Heart left ventricle (tissue), 16 donors: Measurements from ENCODE around the gene PRR5L. TPM values are rescaled to one million over a fixed set of nuclear protein-coding genes. Genes with fewer than 3 reads are reported as not detected.

Experiments used
- ATAC-seq, 4 donors: fragments of 200-7000 bp; cut with Tn5 transposase; one replicate each; pipeline ENCODE4 v1.9.1; 2020 to 2022; ENCODE audit warnings: moderate library complexity in 4 of 4, mild to moderate bottlenecking in 3 of 4, moderate number of reproducible peaks in 1 of 4
- DNase-seq, 5 donors: peaks; one replicate each; pipeline ENCODE4 v3.0.0-alpha.2; 2020
- H3K27ac ChIP-seq, 12 donors: fragments of 200-600 bp; sonication (generic) in 4 of 12; one replicate each; pipeline versions ENCODE4 v1.5.0 to v1.8.0; 2016 to 2022; ENCODE audit warnings: mild to moderate bottlenecking in 2 of 12
- H3K27me3 ChIP-seq, 9 donors: fragments of 200-600 bp; sonication (generic) in 2 of 9; one replicate each; pipeline versions ENCODE4 v1.5.1 to v1.8.0; 2016 to 2022; ENCODE audit warnings: mild to moderate bottlenecking in 3 of 9
- H3K36me3 ChIP-seq, 9 donors: fragments of 200-600 bp; sonication (generic) in 2 of 9; one replicate each; pipeline versions ENCODE4 v1.5.0 to v1.8.0; 2018 to 2022; ENCODE audit warnings: mild to moderate bottlenecking in 2 of 9
- H3K4me1 ChIP-seq, 12 donors: fragments of 200-600 bp; sonication (generic) in 4 of 12; one replicate each; pipeline versions ENCODE4 v1.5.0 to v1.8.0; 2016 to 2022; ENCODE audit warnings: mild to moderate bottlenecking in 3 of 12
- H3K4me3 ChIP-seq, 12 donors: fragments of 200-600 bp; sonication (generic) in 4 of 12; one replicate each; pipeline versions ENCODE4 v1.5.0 to v1.8.0; 2017 to 2022; ENCODE audit warnings: mild to moderate bottlenecking in 9 of 12, moderate library complexity in 4 of 12
- H3K9me3 ChIP-seq, 12 donors: fragments of 200-600 bp; sonication (generic) in 4 of 12; one replicate each; pipeline versions ENCODE4 v1.5.0 to v1.8.0; 2016 to 2022; ENCODE audit warnings: mild to moderate bottlenecking in 1 of 12
- POLR2A ChIP-seq, 2 donors: fragments of 450-650 bp; IDR thresholded peaks; one replicate each; pipeline ENCODE4 v1.6.1; 2017; ENCODE audit warnings: antibody characterized with exemption in 2 of 2, mild to moderate bottlenecking in 2 of 2, moderate library complexity in 2 of 2
- WGBS, 4 donors: extraction: QIAGEN DNeasy Blood & Tissue Kit in 2 of 4; methylation state at CpG; one replicate each; pipeline versions ENCODE4 v1.1.5 to v1.1.7; 2013 to 2018; 5-methylcytosine and 5-hydroxymethylcytosine counted together
- intact Hi-C, 10 donors: fragments of 100-400 bp; cut with DNase I; formaldehyde crosslinking; loops; one replicate each; pipeline versions ENCODE4 v1.11.1 to v1.14.2; 2022
- polyA plus RNA-seq, 2 donors: library from polyadenylated mRNA; stranded (reverse); fragments of 200-250 nt; gene quantifications; one replicate each; pipeline ENCODE4 v1.2.3, GENCODE V29; 2013
- total RNA-seq, 9 donors: library from RNA; depleted of rRNA in 2 of 9; stranded (reverse); fragments of >200 nt in 2 of 9; fragmentation: NEBNext Ultra II Directional in 3 of 9; extraction: Animal tissue kit (Norgen Biotek cat#: 25700) in 3 of 9; gene quantifications; one replicate each; pipeline versions ENCODE4 v1.1.0 to v1.2.4, GENCODE V29; 2016 to 2023
- TF ChIP-seq, protein P1 (sequence below), 12 donors: fragments of 200-600 bp; sonication (generic) in 4 of 12; IDR thresholded peaks; one replicate each; pipeline versions ENCODE4 v1.5.0 to v1.8.0; 2018 to 2022; ENCODE audit warnings: antibody characterized with exemption in 12 of 12, mild to moderate bottlenecking in 5 of 12
- donor health status: ischemic (EF 13 %, LVEDD 7.1; RV severe dilation, severe dysfunction).
- donor health status: healthy with polysubstance abuse.
- donor health status: DM: no; HTN: yes; CAD: no.
- donor health status: DM: no; HTN: no; CAD: no.
- donor health status: ischemic (EF 25% LVEDD 6.9; RV normal size, moderate dysfunction).
- donor health status: ischemic (EF 25% LVEDD 5.7; RV mildly dilated, moderate dysfunction).
- donor health status: healthy.
- donor health status: DM: yes; HTN: yes; CAD: no.
- donor health status: ischemic (EF 35%, LVEDD 5.7; RV mildly dilated, moderate dysfunction).
- donor health status: nonischemic (EF 11% LVEDD 7.7; RV severe dilation, severe dysfunction).
- donor health status: DM: yes; HTN: yes; CAD: no.
- donor health status: PGD.
- donor health status: ischemic (EF 29% LVEDD 5.4; RV normal size, mild dysfunction).
- donor health status: nonischemic (EF 23%, LVEDD 6.1; RV moderate dilation, normal function).

The PRR5L gene
- total and polyA plus RNA-seq, 11 donors: 0.61 to 17.8 (median 3.1) TPM

DNA sequence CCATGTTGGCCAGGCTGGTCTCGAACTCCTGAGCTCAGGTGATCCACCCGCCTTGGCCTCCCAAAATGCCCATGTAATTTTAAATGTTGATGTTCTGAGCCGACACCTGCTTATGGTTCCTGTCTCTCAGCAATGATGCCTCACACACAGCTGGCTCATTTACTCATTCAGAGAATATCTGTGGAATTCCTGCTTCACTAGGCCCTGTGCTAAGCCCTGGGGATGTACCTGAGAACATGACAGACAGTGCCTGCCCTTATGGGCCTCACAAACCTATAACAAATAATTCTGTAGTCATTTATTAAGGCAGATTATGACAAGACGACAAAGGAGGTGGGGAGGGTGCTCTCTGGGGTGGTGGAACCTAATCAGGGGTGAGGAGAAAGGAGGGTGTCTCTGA is 93.7 kb downstream of the PRR5L start:
- Histone ChIP-seq H3K36me3 (peaks cover 0 to 15% (median 0%) of the 10 kb centered on the region in 9 donors), H3K27ac (peak overlapping the region in 1 of 12 donors; percentile 33), H3K9me3 (no peaks in the 10 kb centered on the region), H3K4me1 (peaks cover 0 to 88% (median 0%) of the 10 kb centered on the region in 12 donors), H3K27me3 (no peaks in the 10 kb centered on the region), H3K4me3 (no peak overlapping the region)
- TF ChIP-seq POLR2A (IDR thresholded peaks at IDR 0.05): no peak
- TF ChIP-seq, protein P1, sequence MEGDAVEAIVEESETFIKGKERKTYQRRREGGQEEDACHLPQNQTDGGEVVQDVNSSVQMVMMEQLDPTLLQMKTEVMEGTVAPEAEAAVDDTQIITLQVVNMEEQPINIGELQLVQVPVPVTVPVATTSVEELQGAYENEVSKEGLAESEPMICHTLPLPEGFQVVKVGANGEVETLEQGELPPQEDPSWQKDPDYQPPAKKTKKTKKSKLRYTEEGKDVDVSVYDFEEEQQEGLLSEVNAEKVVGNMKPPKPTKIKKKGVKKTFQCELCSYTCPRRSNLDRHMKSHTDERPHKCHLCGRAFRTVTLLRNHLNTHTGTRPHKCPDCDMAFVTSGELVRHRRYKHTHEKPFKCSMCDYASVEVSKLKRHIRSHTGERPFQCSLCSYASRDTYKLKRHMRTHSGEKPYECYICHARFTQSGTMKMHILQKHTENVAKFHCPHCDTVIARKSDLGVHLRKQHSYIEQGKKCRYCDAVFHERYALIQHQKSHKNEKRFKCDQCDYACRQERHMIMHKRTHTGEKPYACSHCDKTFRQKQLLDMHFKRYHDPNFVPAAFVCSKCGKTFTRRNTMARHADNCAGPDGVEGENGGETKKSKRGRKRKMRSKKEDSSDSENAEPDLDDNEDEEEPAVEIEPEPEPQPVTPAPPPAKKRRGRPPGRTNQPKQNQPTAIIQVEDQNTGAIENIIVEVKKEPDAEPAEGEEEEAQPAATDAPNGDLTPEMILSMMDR (IDR thresholded peaks at IDR 0.05): no peak
- intact Hi-C loops: no loop called here
- no peak for DNase-seq
- no peak for ATAC-seq
- WGBS, 4 donors: 93 to 99% (median 97%) methylated on average over 4 of the region's 4 CpGs

DNA sequence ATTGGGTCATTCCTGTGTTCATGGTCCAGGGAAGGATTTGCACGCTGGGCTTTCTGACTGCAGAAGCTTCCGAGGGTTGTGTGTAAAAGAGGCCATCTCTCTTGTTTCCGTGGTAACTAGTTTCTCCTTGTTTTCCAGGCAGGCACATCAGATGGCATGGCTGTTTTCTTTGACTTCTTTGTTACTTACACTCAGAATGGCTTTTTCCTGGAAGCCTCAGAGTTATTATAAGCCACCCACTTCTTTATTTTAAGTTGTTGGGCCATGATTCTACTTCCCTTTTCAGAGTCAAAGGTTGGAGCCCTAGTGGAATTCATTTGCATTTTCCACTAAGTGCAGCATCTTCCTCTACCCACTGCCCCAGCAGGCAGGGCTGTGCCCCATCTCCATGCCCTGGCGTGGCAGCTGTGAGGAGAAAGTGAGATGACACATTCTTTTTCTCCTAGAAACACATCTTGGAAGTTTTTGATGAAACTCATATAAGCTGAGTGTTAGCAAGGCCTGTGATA is 94.9 kb downstream of the PRR5L start:
- 40 to 76% (median 46%) methylated on average over 4 of the region's 4 CpGs for WGBS, 4 donors
- ATAC-seq: peak in 3 of 4 donors; percentile 53 to 80 (median 77)
- Histone ChIP-seq H3K9me3 (no peaks in the 10 kb centered on the region), H3K27me3 (no peaks in the 10 kb centered on the region), H3K27ac (peak overlapping the region in 2 of 12 donors; percentile 30 to 33), H3K4me3 (no peak overlapping the region), H3K4me1 (peaks cover 0 to 76% (median 0%) of the 10 kb centered on the region in 12 donors), H3K36me3 (peaks cover 0 to 23% (median under 1%) of the 10 kb centered on the region in 9 donors)
- TF ChIP-seq, protein P1 (IDR thresholded peaks at IDR 0.05): no peak
- no peak for TF ChIP-seq POLR2A (IDR thresholded peaks at IDR 0.05)
- intact Hi-C loops: no loop called here
- peak in 1 of 5 donors; percentile 39 for DNase-seq

DNA sequence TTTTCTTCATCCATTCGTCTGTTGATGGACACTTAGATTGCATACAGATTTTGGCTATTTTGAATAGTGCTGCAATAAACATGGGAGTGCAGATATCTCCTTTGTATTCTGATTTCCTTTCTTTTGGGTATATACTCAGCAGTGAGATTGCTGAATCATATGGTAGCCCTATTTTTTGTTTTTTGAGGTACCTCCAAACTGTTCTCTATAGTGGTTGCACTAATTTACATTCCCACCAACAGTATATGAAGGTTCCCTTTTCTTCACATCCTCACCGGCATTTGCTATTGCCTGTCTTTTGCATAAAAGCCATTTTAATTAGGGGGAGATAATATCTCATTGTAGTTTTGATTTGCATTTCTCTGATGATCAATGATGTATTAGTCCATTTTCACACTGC is 96.1 kb downstream of the PRR5L start:
- Histone ChIP-seq H3K27me3 (no peaks in the 10 kb centered on the region), H3K27ac (peak overlapping the region in 1 of 12 donors; percentile 33), H3K36me3 (peaks cover 0 to 34% (median 7%) of the 10 kb centered on the region in 9 donors), H3K4me1 (peaks cover 0 to 66% (median 0%) of the 10 kb centered on the region in 12 donors), H3K9me3 (no peaks in the 10 kb centered on the region), H3K4me3 (no peak overlapping the region)
- DNase-seq (no peak), ATAC-seq (no peak)
- intact Hi-C loops: no loop called here
- TF ChIP-seq, protein P1 (IDR thresholded peaks at IDR 0.05): no peak
- no peak for TF ChIP-seq POLR2A (IDR thresholded peaks at IDR 0.05)
- 86 to 92% (median 91%) methylated on average over 2 of the region's 2 CpGs for WGBS, 4 donors

DNA sequence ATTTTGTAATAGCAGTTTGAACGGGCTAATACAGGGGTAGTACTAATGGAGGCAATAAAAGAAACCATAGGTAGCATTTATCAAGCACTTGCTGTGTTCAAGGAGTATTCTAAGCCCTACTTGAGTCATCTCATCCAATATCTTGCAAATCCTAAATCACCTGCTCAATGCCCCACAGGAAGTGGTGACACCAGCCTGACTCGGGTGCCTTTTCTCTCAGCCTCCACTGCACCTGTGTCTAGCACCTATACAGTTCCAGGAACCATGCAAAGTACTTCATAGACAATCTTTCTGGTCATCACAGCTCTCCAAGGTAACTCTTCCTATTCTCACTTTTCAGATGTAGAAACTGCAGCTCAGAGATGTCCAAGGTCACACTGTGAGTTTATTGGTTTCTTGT is 98.0 kb downstream of the PRR5L start:
- TF ChIP-seq, protein P1 (IDR thresholded peaks at IDR 0.05): no peak
- no peak for TF ChIP-seq POLR2A (IDR thresholded peaks at IDR 0.05)
- DNase-seq (no peak), ATAC-seq (no peak)
- Histone ChIP-seq H3K9me3 (no peaks in the 10 kb centered on the region), H3K27ac (no peak overlapping the region), H3K36me3 (peaks cover 0 to 52% (median 11%) of the 10 kb centered on the region in 9 donors), H3K27me3 (no peaks in the 10 kb centered on the region), H3K4me3 (no peak overlapping the region), H3K4me1 (peaks cover 0 to 47% (median 0%) of the 10 kb centered on the region in 12 donors)
- intact Hi-C loops: no loop called here
- 57 to 93% (median 79%) methylated on average over 2 of the region's 2 CpGs for WGBS, 4 donors
